MCF 10A (cell line): ENCODE measurements around the gene INF2. TPM values are rescaled to one million over a fixed set of nuclear protein-coding genes. Genes with fewer than 3 reads are reported as not detected.

Experiments
- BruUV-seq: library from RNA; stranded (reverse); fragments of 400-500 nt; replicated peaks from 2 replicates; lab custom pipeline; 2021; lab: Mats Ljungman, UMichigan
- CTCF ChIA-PET: fragments of 300-600 bp; sonication (Branson Sonifier 250); formaldehyde crosslinking; extraction: SDS; loops from one replicate; lab custom pipeline; 2021; ENCODE audit warnings: antibody characterized with exemption, inconsistent platforms; lab: Yijun Ruan, JAX
- POLR2A ChIA-PET: fragments of 300-600, 350-650 bp; sonication (Branson Sonifier 250); formaldehyde crosslinking; extraction: SDS; loops from one replicate; lab custom pipeline; 2020; ENCODE audit warnings: antibody characterized with exemption, inconsistent platforms; lab: Yijun Ruan, JAX
- DNase-seq: peaks from one replicate; pipeline ENCODE4 v3.0.0-alpha.2; 2018; ENCODE audit not compliant: unreplicated experiment
- H3K27ac Mint-ChIP-seq: one replicate; pipeline ENCODE4 v1.8.0; 2022; ENCODE audit warnings: mild to moderate bottlenecking, low read depth, mixed read lengths; ENCODE audit not compliant: unreplicated experiment
- H3K27me3 Mint-ChIP-seq: one replicate; pipeline ENCODE4 v1.8.0; 2022; ENCODE audit warnings: mixed read lengths; ENCODE audit not compliant: insufficient read depth, unreplicated experiment
- H3K36me3 Mint-ChIP-seq: one replicate; pipeline ENCODE4 v1.8.0; 2022; ENCODE audit warnings: mild to moderate bottlenecking, moderate library complexity, mixed read lengths; ENCODE audit not compliant: insufficient read depth, unreplicated experiment
- H3K4me1 Mint-ChIP-seq: one replicate; pipeline ENCODE4 v1.8.0; 2022; ENCODE audit warnings: mixed read lengths; ENCODE audit not compliant: insufficient read depth, unreplicated experiment
- H3K4me3 Mint-ChIP-seq: one replicate; pipeline ENCODE4 v1.8.0; 2022; ENCODE audit warnings: mild to moderate bottlenecking, moderate library complexity, mixed read lengths; ENCODE audit not compliant: unreplicated experiment
- H3K9me3 Mint-ChIP-seq: one replicate; pipeline ENCODE4 v1.8.0; 2022; ENCODE audit warnings: mixed read lengths; ENCODE audit not compliant: unreplicated experiment
- intact Hi-C: fragments of 100-400 bp; cut with micrococcal nuclease; formaldehyde crosslinking; loops from 2 replicates; pipeline ENCODE4 v1.14.1; 2022
- total RNA-seq: library from RNA; stranded (reverse); gene quantifications from 2 replicates; pipeline ENCODE4 v1.2.3, GENCODE V29; 2022
- TF ChIP-seq, protein P1 (sequence below): fragments of 200-600 bp; IDR thresholded peaks from one replicate; pipeline ENCODE4 v1.8.0; 2022; ENCODE audit warnings: antibody characterized with exemption, mild to moderate bottlenecking; ENCODE audit not compliant: unreplicated experiment

INF2 gene
- total RNA-seq, 1 experiment from 2014 or later = 102 TPM

- CTCF ChIA-PET = interaction anchor here (0.7 to 1.7 kb wide), 8 partner anchors 10 to 962 kb away, joined by 3 to 8 read pairs (median 4); no protein-coding TSS in a partner anchor
- H3K27ac Mint-ChIP-seq = peak overlapping the region; percentile 89
- POLR2A ChIA-PET = interaction anchor here (0.5 to 6.2 kb wide), 14 partner anchors 9 to 563 kb away, joined by 3 to 60 read pairs (median 3); partner anchors contain the start of genes CDCA4 and INF2
- H3K4me3 Mint-ChIP-seq = peak overlapping the region; percentile 70
- H3K9me3 Mint-ChIP-seq = no peaks in the 10 kb centered on the region
- no peaks in the 10 kb centered on the region for H3K27me3 Mint-ChIP-seq
- BruUV-seq = no TSS peak
- TF ChIP-seq, protein P1, sequence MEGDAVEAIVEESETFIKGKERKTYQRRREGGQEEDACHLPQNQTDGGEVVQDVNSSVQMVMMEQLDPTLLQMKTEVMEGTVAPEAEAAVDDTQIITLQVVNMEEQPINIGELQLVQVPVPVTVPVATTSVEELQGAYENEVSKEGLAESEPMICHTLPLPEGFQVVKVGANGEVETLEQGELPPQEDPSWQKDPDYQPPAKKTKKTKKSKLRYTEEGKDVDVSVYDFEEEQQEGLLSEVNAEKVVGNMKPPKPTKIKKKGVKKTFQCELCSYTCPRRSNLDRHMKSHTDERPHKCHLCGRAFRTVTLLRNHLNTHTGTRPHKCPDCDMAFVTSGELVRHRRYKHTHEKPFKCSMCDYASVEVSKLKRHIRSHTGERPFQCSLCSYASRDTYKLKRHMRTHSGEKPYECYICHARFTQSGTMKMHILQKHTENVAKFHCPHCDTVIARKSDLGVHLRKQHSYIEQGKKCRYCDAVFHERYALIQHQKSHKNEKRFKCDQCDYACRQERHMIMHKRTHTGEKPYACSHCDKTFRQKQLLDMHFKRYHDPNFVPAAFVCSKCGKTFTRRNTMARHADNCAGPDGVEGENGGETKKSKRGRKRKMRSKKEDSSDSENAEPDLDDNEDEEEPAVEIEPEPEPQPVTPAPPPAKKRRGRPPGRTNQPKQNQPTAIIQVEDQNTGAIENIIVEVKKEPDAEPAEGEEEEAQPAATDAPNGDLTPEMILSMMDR = no peak
- H3K36me3 Mint-ChIP-seq = peaks cover 6% of the 10 kb centered on the region
- peaks cover 40% of the 10 kb centered on the region for H3K4me1 Mint-ChIP-seq
- DNase-seq = peak; percentile 83
- intact Hi-C loops = no loop called here
Observed at GRCh38 chr14:104680056-104680805, 9.2 kb upstream of the INF2 start.

GRCh38 chr14:104680806-104681688 lies 8.4 kb upstream of the INF2 start:
- Mint-ChIP-seq H3K4me1 (peaks cover 42% of the 10 kb centered on the region), H3K36me3 (peaks cover 6% of the 10 kb centered on the region), H3K27ac (peak overlapping the region; percentile 89), H3K9me3 (no peaks in the 10 kb centered on the region), H3K27me3 (no peaks in the 10 kb centered on the region), H3K4me3 (peak overlapping the region; percentile 70)
- CTCF ChIA-PET = interaction anchor here (0.6 to 1.7 kb wide), 14 partner anchors 10 to 962 kb away, joined by 3 to 8 read pairs (median 4); no protein-coding TSS in a partner anchor
- POLR2A ChIA-PET = interaction anchor here (0.6 to 6.2 kb wide), 17 partner anchors 8 to 533 kb away, joined by 3 to 60 read pairs (median 3); partner anchors contain the start of genes CDCA4 and INF2
- peak; percentile 88 for DNase-seq
- TF ChIP-seq, protein P1 = peak; percentile 21
- intact Hi-C loops = no loop called here
- no TSS peak for BruUV-seq

DNA sequence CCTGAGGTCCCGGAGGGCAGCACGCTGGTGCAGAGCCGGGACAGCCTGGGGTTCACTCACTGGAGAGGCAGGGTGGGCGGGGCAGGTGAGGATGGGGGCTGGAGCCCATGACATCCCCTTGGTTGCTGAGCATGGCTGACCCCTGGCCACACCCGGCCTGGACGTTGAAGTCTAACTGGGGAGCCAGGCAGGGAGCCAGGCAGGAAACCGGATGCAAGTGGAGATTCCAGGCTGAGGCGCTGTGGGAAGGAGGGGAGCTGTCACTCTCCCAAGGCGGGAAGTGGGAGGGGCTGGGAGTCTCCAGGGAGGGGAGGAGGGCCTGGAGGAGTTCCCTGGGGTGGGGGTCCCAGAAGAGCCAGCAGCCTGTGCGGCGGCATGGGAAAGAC lies 7.7 kb upstream of the INF2 start:
- POLR2A ChIA-PET = interaction anchor here (0.7 to 6.2 kb wide), 11 partner anchors 7 to 330 kb away, joined by 3 to 60 read pairs (median 3); partner anchors contain the start of gene INF2

More for the DNA sequence above, 7.7 kb upstream of the INF2 start:
- H3K9me3 Mint-ChIP-seq = no peaks in the 10 kb centered on the region
- peak; percentile 92 for DNase-seq
- intact Hi-C loops = no loop called here
- TF ChIP-seq, protein P1 = no peak
- BruUV-seq = no TSS peak
- no peaks in the 10 kb centered on the region for H3K27me3 Mint-ChIP-seq
- H3K36me3 Mint-ChIP-seq = peaks cover 6% of the 10 kb centered on the region
- CTCF ChIA-PET = interaction anchor here (0.6 to 1.5 kb wide), 6 partner anchors 9 to 343 kb away, joined by 3 to 6 read pairs (median 3); no protein-coding TSS in a partner anchor
- peak overlapping the region; percentile 70 for H3K4me3 Mint-ChIP-seq
- H3K4me1 Mint-ChIP-seq = peaks cover 44% of the 10 kb centered on the region
- peak overlapping the region; percentile 89 for H3K27ac Mint-ChIP-seq
